Mesothelial cell of epicardium (in vitro differentiated cells): ENCODE data around the gene GIGYF2. TPM values are rescaled to one million over a fixed set of nuclear protein-coding genes. Genes with fewer than 3 reads are reported as not detected.

ENCODE experiments used
- DNase-seq, 2 experiments: peaks; one replicate each; pipeline ENCODE4 v3.0.0; 2021; ENCODE audit warnings: low spot score in 2 of 2; ENCODE audit not compliant: unreplicated experiment in 2 of 2
- H3K27ac Mint-ChIP-seq: 2 replicates; pipeline ENCODE4 v1.8.0; 2021; ENCODE audit warnings: mixed read lengths
- H3K27me3 Mint-ChIP-seq: 2 replicates; pipeline ENCODE4 v1.8.0; 2021; ENCODE audit warnings: low read depth, mixed read lengths
- H3K36me3 Mint-ChIP-seq: 2 replicates; pipeline ENCODE4 v1.8.0; 2021; ENCODE audit warnings: mixed read lengths
- H3K4me1 Mint-ChIP-seq: 2 replicates; pipeline ENCODE4 v1.8.0; 2021; ENCODE audit warnings: mixed read lengths
- H3K4me3 Mint-ChIP-seq: 2 replicates; pipeline ENCODE4 v1.8.0; 2021; ENCODE audit warnings: mild to moderate bottlenecking, moderate library complexity, mixed read lengths
- H3K9me3 Mint-ChIP-seq: 2 replicates; pipeline ENCODE4 v1.8.0; 2021; ENCODE audit warnings: mixed read lengths
- CTCF ChIP-seq: fragments of 200-600 bp; sonication (generic); IDR thresholded peaks from one replicate; pipeline ENCODE4 v1.5.0; 2021; ENCODE audit warnings: antibody characterized with exemption; ENCODE audit not compliant: unreplicated experiment
- total RNA-seq: library from RNA; stranded (reverse); gene quantifications from 3 replicates; pipeline ENCODE4 v1.2.1, GENCODE V29; 2021

GIGYF2 gene
- total RNA-seq, 1 donor from 2014 or later = 78.8 TPM

- Mint-ChIP-seq H3K4me3 (no peak overlapping the region), H3K27ac (no peak overlapping the region), H3K27me3 (no peaks in the 10 kb centered on the region), H3K4me1 (no peaks in the 10 kb centered on the region), H3K9me3 (peaks cover 17% of the 10 kb centered on the region), H3K36me3 (peaks cover 57% of the 10 kb centered on the region)
- DNase-seq = no peak
- TF ChIP-seq CTCF = no peak
Observed at GRCh38 chr2:232798187-232798586, 101.1 kb downstream of the GIGYF2 start.

GRCh38 chr2:232800166-232800565 is 103.0 kb downstream of the GIGYF2 start:
- H3K4me3 Mint-ChIP-seq = no peak overlapping the region
- peaks cover 24% of the 10 kb centered on the region for H3K9me3 Mint-ChIP-seq
- peaks cover 65% of the 10 kb centered on the region for H3K36me3 Mint-ChIP-seq
- no peak overlapping the region for H3K27ac Mint-ChIP-seq
- no peaks in the 10 kb centered on the region for H3K4me1 Mint-ChIP-seq
- no peak for TF ChIP-seq CTCF
- DNase-seq = no peak
- no peaks in the 10 kb centered on the region for H3K27me3 Mint-ChIP-seq

- no peak for DNase-seq
- no peaks in the 10 kb centered on the region for H3K27me3 Mint-ChIP-seq
- no peak overlapping the region for H3K27ac Mint-ChIP-seq
- peaks cover 28% of the 10 kb centered on the region for H3K9me3 Mint-ChIP-seq
- H3K4me3 Mint-ChIP-seq = no peak overlapping the region
- H3K36me3 Mint-ChIP-seq = peaks cover 63% of the 10 kb centered on the region
- TF ChIP-seq CTCF = no peak
- no peaks in the 10 kb centered on the region for H3K4me1 Mint-ChIP-seq
Observed at GRCh38 chr2:232802091-232802490, 105.0 kb downstream of the GIGYF2 start.

- Mint-ChIP-seq H3K27ac (no peak overlapping the region), H3K36me3 (peaks cover 42% of the 10 kb centered on the region), H3K4me1 (no peaks in the 10 kb centered on the region), H3K4me3 (no peak overlapping the region), H3K27me3 (no peaks in the 10 kb centered on the region), H3K9me3 (peaks cover 6% of the 10 kb centered on the region)
- TF ChIP-seq CTCF = no peak
- no peak for DNase-seq
Observed at GRCh38 chr2:232809349-232810124, 112.4 kb downstream of the GIGYF2 start.

GRCh38 chr2:232810444-232810843 is 113.3 kb downstream of the GIGYF2 start:
- H3K9me3 Mint-ChIP-seq = peaks cover 1% of the 10 kb centered on the region
- no peaks in the 10 kb centered on the region for H3K4me1 Mint-ChIP-seq
- H3K4me3 Mint-ChIP-seq = no peak overlapping the region
- H3K27ac Mint-ChIP-seq = no peak overlapping the region
- no peak for TF ChIP-seq CTCF
- peaks cover 40% of the 10 kb centered on the region for H3K36me3 Mint-ChIP-seq
- no peak for DNase-seq
- no peaks in the 10 kb centered on the region for H3K27me3 Mint-ChIP-seq

- H3K9me3 Mint-ChIP-seq = no peaks in the 10 kb centered on the region
- TF ChIP-seq CTCF = no peak
- no peak overlapping the region for H3K27ac Mint-ChIP-seq
- no peaks in the 10 kb centered on the region for H3K4me1 Mint-ChIP-seq
- H3K4me3 Mint-ChIP-seq = no peak overlapping the region
- H3K27me3 Mint-ChIP-seq = no peaks in the 10 kb centered on the region
- DNase-seq = no peak
- H3K36me3 Mint-ChIP-seq = peaks cover 59% of the 10 kb centered on the region
Observed at GRCh38 chr2:232815569-232815968, 118.4 kb downstream of the GIGYF2 start.
